GM12891 (cell line): ENCODE data around the gene CEP120.
"Not testable (repeated sequence)": the region's sequence is repeated elsewhere in the genome, so short reads cannot be mapped to it uniquely, and the experiment has no call there.

Source experiments
- DNase-seq: peaks from one replicate; pipeline ENCODE4 v3.0.0; 2011; ENCODE audit warnings: low spot score; ENCODE audit not compliant: insufficient read length
- FAIRE-seq: peaks from 2 replicates; lab custom pipeline; 2011; peaks lifted over from hg19 to GRCh38; lab: Jason Lieb, UNC
- PAX5 ChIP-seq: IDR thresholded peaks from 2 replicates; pipeline ENCODE4 v1.6.1; 2011; ENCODE audit warnings: low read length, moderate library complexity, mild to moderate bottlenecking; ENCODE audit not compliant: insufficient read depth, severe bottlenecking
- POLR2A ChIP-seq: IDR thresholded peaks from 2 replicates; pipeline ENCODE4 v1.6.1; 2011; ENCODE audit warnings: low read depth, low read length, control low read depth
- POLR2AphosphoS5 ChIP-seq: IDR thresholded peaks from 2 replicates; pipeline ENCODE4 v1.6.1; 2011; ENCODE audit warnings: low read depth, low read length, control low read depth
- POU2F2 ChIP-seq: IDR thresholded peaks from 2 replicates; pipeline ENCODE4 v1.6.1; 2011; ENCODE audit warnings: low read depth, mild to moderate bottlenecking, control low read depth, low read length, moderate library complexity
- SPI1 ChIP-seq: IDR thresholded peaks from 2 replicates; pipeline ENCODE4 v1.6.1; 2011; ENCODE audit warnings: low read depth, low read length, control low read depth
- TAF1 ChIP-seq: IDR thresholded peaks from 2 replicates; pipeline ENCODE4 v1.6.1; 2011; ENCODE audit warnings: low read depth, low read length, control low read depth

CEP120 gene

GRCh38 chr5:123440456-123441181 is 17.4 kb upstream of the CEP120 start:
- DNase-seq (no peak), FAIRE-seq (peak; percentile 13)
- TF ChIP-seq POU2F2 = no peak
- no peak for TF ChIP-seq PAX5
- no peak for TF ChIP-seq POLR2A
- no peak for TF ChIP-seq POLR2AphosphoS5
- TF ChIP-seq TAF1 = no peak
- no peak for TF ChIP-seq SPI1

- TF ChIP-seq PAX5 (no peak), SPI1 (no peak), TAF1 (no peak), POLR2A (no peak), POU2F2 (no peak), POLR2AphosphoS5 (no peak)
- FAIRE-seq (peak; percentile 48), DNase-seq (no peak)
Measured at GRCh38 chr5:123439709-123440108, 16.5 kb upstream of the CEP120 start.

DNA sequence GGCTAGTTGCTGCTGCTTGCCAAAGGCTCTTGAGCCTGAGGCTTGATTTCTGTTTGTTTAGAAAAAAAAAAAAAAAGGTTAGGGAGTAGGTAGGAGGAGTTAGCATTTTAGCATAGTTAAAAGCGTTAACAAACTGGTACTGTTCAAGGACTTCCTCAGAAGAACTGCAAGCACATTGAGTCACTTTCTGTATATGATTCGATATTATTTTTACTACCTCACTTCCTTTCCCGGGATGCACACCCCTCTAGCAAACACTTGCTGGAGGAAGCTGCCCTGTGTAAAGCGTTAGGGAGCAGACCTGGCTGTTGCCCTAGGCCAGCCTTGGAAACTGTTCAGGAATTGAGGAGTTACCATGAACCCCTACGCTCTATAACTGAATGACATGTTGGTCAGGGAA is 15.7 kb upstream of the CEP120 start:
- no peak for DNase-seq
- TF ChIP-seq POLR2AphosphoS5 (no peak), SPI1 (no peak), PAX5 (no peak), TAF1 (no peak), POLR2A (no peak), POU2F2 (no peak)
- no peak for FAIRE-seq

GRCh38 chr5:123438244-123438643 is 15.0 kb upstream of the CEP120 start:
- DNase-seq = no peak
- peak; percentile 65 for FAIRE-seq
- TF ChIP-seq POLR2AphosphoS5 = no peak
- no peak for TF ChIP-seq PAX5
- TF ChIP-seq TAF1 = no peak
- no peak for TF ChIP-seq SPI1
- no peak for TF ChIP-seq POU2F2
- no peak for TF ChIP-seq POLR2A

GRCh38 chr5:123436201-123436600 is 13.0 kb upstream of the CEP120 start:
- FAIRE-seq = no peak
- DNase-seq = no peak
- no peak for TF ChIP-seq SPI1

- no peak for DNase-seq
- no peak for FAIRE-seq
- TF ChIP-seq TAF1 = no peak
- TF ChIP-seq PAX5 = no peak
- TF ChIP-seq SPI1 = no peak
- TF ChIP-seq POU2F2 = no peak
Measured at GRCh38 chr5:123434796-123435195, 11.6 kb upstream of the CEP120 start.

DNA sequence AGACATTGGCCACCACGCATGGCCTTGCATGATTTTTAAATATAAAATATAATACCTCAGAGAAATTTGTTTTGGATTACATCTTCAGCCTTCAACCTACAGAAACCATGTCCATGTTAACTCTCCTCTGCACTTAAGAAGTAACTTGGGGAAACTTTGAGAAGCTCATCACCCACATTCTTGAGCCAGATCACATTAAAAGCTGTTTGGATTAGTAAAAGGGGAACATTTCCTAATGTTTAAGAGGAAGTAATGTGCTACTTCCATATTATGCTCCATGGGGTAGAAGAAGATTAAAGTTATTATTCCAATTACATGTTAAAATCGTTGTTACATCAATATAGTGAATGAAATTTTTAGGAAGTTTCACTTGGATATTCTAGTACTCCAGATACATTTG is 10.4 kb upstream of the CEP120 start:
- no peak for TF ChIP-seq SPI1
- no peak for TF ChIP-seq POLR2AphosphoS5
- FAIRE-seq (no peak), DNase-seq (no peak)

GRCh38 chr5:123430441-123430840 is 7.2 kb upstream of the CEP120 start:
- DNase-seq, FAIRE-seq: not testable (repeated sequence)

GRCh38 chr5:123429993-123430392 is 6.8 kb upstream of the CEP120 start:
- no peak for DNase-seq
- TF ChIP-seq POU2F2 (no peak), SPI1 (no peak), POLR2AphosphoS5 (no peak), POLR2A (no peak), PAX5 (no peak), TAF1 (no peak)
- no peak for FAIRE-seq

- FAIRE-seq (no peak), DNase-seq (no peak)
- TF ChIP-seq POLR2AphosphoS5 (no peak), SPI1 (no peak), POLR2A (no peak), POU2F2 (no peak), PAX5 (no peak), TAF1 (no peak)
Measured at GRCh38 chr5:123429221-123429954, 6.2 kb upstream of the CEP120 start.
